Measurements from ENCODE around the gene PTCH2.

GRCh38 chr1:44855742-44856141 lies 12.7 kb upstream of the PTCH2 start:
- TF ChIP-seq KAT7 (CRISPR knock-in tag; IDR thresholded peaks at IDR 0.05; ENCODE audit: borderline replicate concordance) = no peak
- TF ChIP-seq CTCF (IDR thresholded peaks at IDR 0.05) = no peak
- no peak for TF ChIP-seq USF2 (CRISPR knock-in tag; IDR thresholded peaks at IDR 0.05)

All from WTC11 (cell line).